ENCODE results near the gene USP49. TPM values are rescaled to one million over a fixed set of nuclear protein-coding genes. Genes with fewer than 3 reads are reported as not detected.

USP49 gene
- total and polyA plus RNA-seq, 2 of the 4 experiments (the other 2 are of a cell fraction): 1.4 to 2.1 TPM

GRCh38 chr6:41896281-41896680 lies 1.1 kb upstream of the USP49 start:
- ATAC-seq (ENCODE audit: low read depth) (no peak), DNase-seq (no peak)
- TF ChIP-seq CEBPB (IDR thresholded peaks at IDR 0.05; ENCODE audit: low read depth, low read length): no peak
- TF ChIP-seq FOS (IDR thresholded peaks at IDR 0.05; ENCODE audit: low read depth, low read length): no peak
- no peak for TF ChIP-seq MAFK (IDR thresholded peaks at IDR 0.05; ENCODE audit: low read depth, low read length)
- ChIA-PET POLR2A (ENCODE audit: unreplicated experiment) (no interaction called here), CTCF (interaction anchor here (0.8 to 1.0 kb wide), 2 partner anchors 109 to 171 kb away, joined by 3 to 4 read pairs; partner anchors contain the start of gene TOMM6)
- peaks cover 2% of the 10 kb centered on the region; the same call in 1 of the 2 replicates for H3K4me1 ChIP-seq (ENCODE audit: control insufficient read depth, insufficient read depth, low read length)
- H4K20me1 ChIP-seq (ENCODE audit: insufficient read depth, low read length): no peaks in the 10 kb centered on the region; the same call in 1 of the 2 replicates
- intact Hi-C loops (cut with micrococcal nuclease): no loop called here
- H2BK120ac ChIP-seq (ENCODE audit: low read depth, low read length): no peak overlapping the region
- H2AK5ac ChIP-seq (ENCODE audit: low read depth, low read length): no peak overlapping the region
- no peak overlapping the region for H4K91ac ChIP-seq (ENCODE audit: insufficient read depth, low read depth, low read length)
- H3K27ac ChIP-seq (ENCODE audit: insufficient read depth, low read length): peak overlapping the region; percentile 53; the same call in 1 of the 2 replicates
- peak overlapping the region; percentile 53 to 83; a peak in 1 of 4 replicates for H4K8ac ChIP-seq (ENCODE audit: low read depth in 2 of 2, low read length in 2 of 2)
- in situ Hi-C loops (cut with MboI; ENCODE audit: low sequenced_read_pairs): no loop called here
- no peaks in the 10 kb centered on the region for H3K9me3 ChIP-seq (ENCODE audit: control insufficient read depth, insufficient read depth, low read length)
- no peak overlapping the region for H3K14ac ChIP-seq (replicated peaks; ENCODE audit: low read depth, low read length)
- no peak overlapping the region for H2BK15ac ChIP-seq (ENCODE audit: low read depth, low read length)
- no peak overlapping the region for H2AK9ac ChIP-seq (replicated peaks; ENCODE audit: low read depth, low read length, poor library complexity)
- H4K5ac ChIP-seq (ENCODE audit: low read depth, low read length): no peak overlapping the region
- H3K56ac ChIP-seq (ENCODE audit: extremely low read depth, insufficient read depth, low read length): no peak overlapping the region
- H3K4ac ChIP-seq (ENCODE audit: low read depth, low read length): no peak overlapping the region
- H2AFZ ChIP-seq (replicated peaks; ENCODE audit: low read length, poor library complexity): no peak overlapping the region
- peak overlapping the region; percentile 54; the same call in 1 of the 2 replicates for H3K9ac ChIP-seq (ENCODE audit: low read depth, low read length)
- peaks cover 3% of the 10 kb centered on the region for H3K36me3 ChIP-seq (ENCODE audit: control insufficient read depth, insufficient read depth, low read length)
- H2BK5ac ChIP-seq (ENCODE audit: low read depth, low read length, poor library complexity, severe bottlenecking): peak overlapping the region; percentile 3
- H3K18ac ChIP-seq (ENCODE audit: low read depth, low read length): no peak overlapping the region
- no CpG with 5 or more reads among the region's 3 CpGs for WGBS, 2 experiments (ENCODE audit: extremely low coverage in 2 of 2, insufficient read length in 1 of 2)
- BruUV-seq (replicated peaks): no TSS peak
- dilution Hi-C loops (cut with HindIII; ENCODE audit: low sequenced_read_pairs, unreplicated experiment): no loop called here
- H3K27me3 ChIP-seq (ENCODE audit: control insufficient read depth, insufficient read depth, low read length): no peaks in the 10 kb centered on the region
- no peak overlapping the region for H3K23ac ChIP-seq (ENCODE audit: low read depth, low read length)
- H3K9me1 ChIP-seq (ENCODE audit: insufficient read depth, low read length): peaks cover 3% of the 10 kb centered on the region; the same call in 1 of the 2 replicates
- no peak overlapping the region for H2BK20ac ChIP-seq (ENCODE audit: low read depth, low read length)
- H3K79me1 ChIP-seq (ENCODE audit: low read depth in 1 of 2, low read length in 2 of 2): peaks cover 7 to 17% of the 10 kb centered on the region in 2 experiments; a peak in 3 of 4 replicates
- peak overlapping the region; percentile 75 for H3K4me2 ChIP-seq (ENCODE audit: low read depth, low read length)
- no peak overlapping the region for H3K4me3 ChIP-seq (ENCODE audit: insufficient read depth, low read depth, low read length)

Measured in IMR-90 (cell line).